K562 (cell line): ENCODE results near the gene SLC29A4.

Source experiments
- CTCF ChIP-seq, 3 experiments: IDR thresholded peaks in 2 of 3; conservative IDR thresholded peaks in 1 of 3; 2 replicates each; pipeline ENCODE4 v1.5.1; 2011 to 2012; ENCODE audit warnings: low read length in 3 of 3, mild to moderate bottlenecking in 3 of 3, control low read depth in 2 of 3, improper control_type of control experiment in 1 of 3, inconsistent platforms in 1 of 3, low read depth in 1 of 3, mixed read lengths in 1 of 3, moderate library complexity in 1 of 3; ENCODE audit not compliant: insufficient read depth in 2 of 3
- EZH2 ChIP-seq: IDR thresholded peaks from 2 replicates; pipeline ENCODE4 v1.6.1; 2012; ENCODE audit warnings: low read depth, mild to moderate bottlenecking, inconsistent platforms, low read length, borderline replicate concordance
- NR1H2 ChIP-seq: sonication (generic); formaldehyde crosslinking; IDR thresholded peaks from 2 replicates; pipeline ENCODE4 v1.4.0; 2020; ENCODE audit warnings: mild to moderate bottlenecking, missing genetic modification reagents
- SP1 ChIP-seq: sonication (generic); formaldehyde crosslinking; IDR thresholded peaks from 2 replicates; pipeline ENCODE4 v1.8.1; 2022; ENCODE audit warnings: mild to moderate bottlenecking, missing genetic modification reagents
- ZBTB11 ChIP-seq, 3 experiments: fragments of 200-800 bp in 1 of 3; fragments of 250-450 bp in 1 of 3; fragments of 450-650 bp in 1 of 3; sonication (Bioruptor Pico) in 1 of 3; sonication (Bioruptor generic) in 1 of 3; formaldehyde crosslinking in 1 of 3; IDR thresholded peaks; 2 replicates each; pipeline versions ENCODE4 v1.6.1 to v1.8.0; 2016 to 2022; ENCODE audit warnings: mild to moderate bottlenecking in 2 of 3, missing genetic modification characterization in 2 of 3, missing compliant biosample characterization in 1 of 3, moderate library complexity in 1 of 3
- TF ChIP-seq, protein P1 (sequence below): sonication (generic); formaldehyde crosslinking; IDR thresholded peaks from 2 replicates; pipeline ENCODE4 v1.9.0; 2022; ENCODE audit warnings: mild to moderate bottlenecking, missing genetic modification reagents
- TF ChIP-seq, protein P2 (sequence below): sonication (generic); formaldehyde crosslinking; IDR thresholded peaks from 2 replicates; pipeline ENCODE4 v1.9.0; 2022; ENCODE audit warnings: mild to moderate bottlenecking, missing genetic modification reagents
- TF ChIP-seq, protein P3 (sequence below): fragments of 450-650 bp; conservative IDR thresholded peaks from 2 replicates; pipeline ENCODE4 v1.6.1; 2016; ENCODE audit warnings: missing genetic modification characterization, low read depth, mild to moderate bottlenecking, control low read depth, missing compliant biosample characterization

- TF ChIP-seq, protein P1, sequence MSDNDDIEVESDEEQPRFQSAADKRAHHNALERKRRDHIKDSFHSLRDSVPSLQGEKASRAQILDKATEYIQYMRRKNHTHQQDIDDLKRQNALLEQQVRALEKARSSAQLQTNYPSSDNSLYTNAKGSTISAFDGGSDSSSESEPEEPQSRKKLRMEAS (CRISPR knock-in tag) = no peak
- no peak for TF ChIP-seq NR1H2 (CRISPR knock-in tag)
- no peak for TF ChIP-seq EZH2
- TF ChIP-seq CTCF (IDR thresholded peaks at IDR 0.05 in 2 of 3, conservative IDR thresholded peaks at IDR 0.05 in 1 of 3; ENCODE audit: insufficient read depth in 2 of 3, low read depth in 1 of 3, low read length in 3 of 3) = no peak
- TF ChIP-seq ZBTB11 (CRISPR knock-in tag; IDR thresholded peaks at IDR 0.05) = no peak
- TF ChIP-seq SP1 (CRISPR knock-in tag) = no peak
- TF ChIP-seq, protein P2, sequence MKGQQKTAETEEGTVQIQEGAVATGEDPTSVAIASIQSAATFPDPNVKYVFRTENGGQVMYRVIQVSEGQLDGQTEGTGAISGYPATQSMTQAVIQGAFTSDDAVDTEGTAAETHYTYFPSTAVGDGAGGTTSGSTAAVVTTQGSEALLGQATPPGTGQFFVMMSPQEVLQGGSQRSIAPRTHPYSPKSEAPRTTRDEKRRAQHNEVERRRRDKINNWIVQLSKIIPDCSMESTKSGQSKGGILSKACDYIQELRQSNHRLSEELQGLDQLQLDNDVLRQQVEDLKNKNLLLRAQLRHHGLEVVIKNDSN (CRISPR knock-in tag) = no peak
- TF ChIP-seq, protein P3, sequence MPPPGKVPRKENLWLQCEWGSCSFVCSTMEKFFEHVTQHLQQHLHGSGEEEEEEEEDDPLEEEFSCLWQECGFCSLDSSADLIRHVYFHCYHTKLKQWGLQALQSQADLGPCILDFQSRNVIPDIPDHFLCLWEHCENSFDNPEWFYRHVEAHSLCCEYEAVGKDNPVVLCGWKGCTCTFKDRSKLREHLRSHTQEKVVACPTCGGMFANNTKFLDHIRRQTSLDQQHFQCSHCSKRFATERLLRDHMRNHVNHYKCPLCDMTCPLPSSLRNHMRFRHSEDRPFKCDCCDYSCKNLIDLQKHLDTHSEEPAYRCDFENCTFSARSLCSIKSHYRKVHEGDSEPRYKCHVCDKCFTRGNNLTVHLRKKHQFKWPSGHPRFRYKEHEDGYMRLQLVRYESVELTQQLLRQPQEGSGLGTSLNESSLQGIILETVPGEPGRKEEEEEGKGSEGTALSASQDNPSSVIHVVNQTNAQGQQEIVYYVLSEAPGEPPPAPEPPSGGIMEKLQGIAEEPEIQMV (tag) = no peak
Observed at GRCh38 chr7:5291301-5291700, 8.6 kb downstream of the SLC29A4 start.
